HG02938 (cell line): ENCODE results near the gene AGER.
"Not testable (repeated sequence)": the region's sequence is repeated elsewhere in the genome, so short reads cannot be mapped to it uniquely, and the experiment has no call there.

Source experiments
- ATAC-seq: cut with Tn5 transposase; IDR thresholded peaks from one replicate; pipeline ENCODE4 v1.9.1; 2021; ENCODE audit warnings: mild to moderate bottlenecking, moderate library complexity; ENCODE audit not compliant: unreplicated experiment

The AGER gene

DNA sequence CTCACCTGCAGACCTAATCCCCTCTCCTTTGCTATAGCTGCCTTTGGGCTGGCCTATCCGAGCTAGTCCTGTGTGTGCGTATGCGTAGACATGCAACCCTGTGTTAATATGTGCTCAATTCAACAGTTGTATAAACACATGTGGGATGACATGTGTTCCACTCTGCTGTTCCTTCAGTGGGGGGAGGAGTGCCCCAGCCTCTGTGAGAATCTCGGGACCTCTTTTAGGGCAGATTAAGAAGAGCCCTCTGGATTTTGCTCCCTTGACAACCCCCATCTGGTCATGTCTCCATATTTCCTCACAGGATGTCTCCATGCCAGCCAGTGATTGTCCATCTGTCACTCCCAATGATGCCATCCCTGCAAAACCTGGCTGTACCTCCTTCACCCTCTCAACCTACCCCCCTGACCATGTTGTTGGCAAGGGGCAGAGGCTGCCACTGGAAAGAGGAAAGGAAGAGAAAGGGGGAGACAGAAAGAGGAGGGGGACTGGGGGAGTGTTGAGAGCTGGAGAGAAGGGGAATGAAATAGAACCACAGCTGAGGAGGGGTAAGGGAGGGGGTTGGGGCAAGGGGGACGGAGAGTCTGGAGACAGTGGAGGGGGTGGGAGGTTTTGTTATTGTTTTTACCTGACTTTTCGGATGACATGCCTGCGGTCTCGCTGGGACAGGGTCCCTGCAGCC, 32.7 kb downstream of the AGER start:
- ATAC-seq: no peak

DNA sequence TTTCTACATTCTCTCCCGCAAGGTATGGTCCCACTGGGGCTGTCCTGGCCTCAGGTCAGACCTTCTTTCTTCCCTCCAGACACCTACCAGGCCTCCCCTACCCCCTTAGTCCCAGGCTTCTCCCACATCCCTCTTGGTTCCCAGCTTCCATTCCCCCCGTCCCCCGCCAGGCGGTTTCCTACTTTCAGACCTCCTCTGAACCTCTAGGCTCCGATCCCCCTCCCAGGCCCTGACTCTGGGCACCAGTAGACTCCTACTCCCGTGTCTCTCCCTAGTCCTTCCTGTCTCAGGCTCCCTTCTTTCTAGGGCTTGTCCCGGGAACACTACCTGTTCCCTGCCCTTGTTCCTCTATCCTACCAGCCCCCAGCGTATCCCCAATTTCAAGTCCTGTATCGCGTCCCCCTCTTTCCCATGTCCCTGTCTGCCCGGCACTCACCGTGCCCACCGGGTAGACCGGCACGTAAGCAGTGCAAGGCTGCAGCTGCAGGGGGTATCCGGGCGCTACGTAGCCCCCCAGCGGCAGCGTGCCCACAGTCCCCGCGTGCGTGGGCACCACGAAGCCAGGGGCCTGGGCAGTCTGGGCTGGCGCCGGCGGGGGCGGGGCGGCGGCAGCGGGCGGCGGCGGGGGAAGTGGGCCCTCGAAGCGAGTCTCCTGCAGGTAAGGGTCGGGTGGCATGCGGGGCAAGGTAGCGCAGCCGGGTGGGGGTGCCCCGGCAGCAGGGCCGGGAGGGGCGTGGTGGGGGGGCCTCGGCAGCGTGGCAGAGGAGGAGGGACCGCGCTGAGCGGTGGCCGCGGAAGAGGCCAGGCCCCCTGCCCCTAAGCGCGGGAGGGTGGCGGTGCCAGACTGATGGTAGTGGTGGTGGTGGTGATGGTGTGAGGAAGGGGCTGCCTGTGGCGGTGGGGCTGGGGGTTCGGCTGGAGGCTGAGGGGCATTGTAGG, 33.9 kb downstream of the AGER start:
- ATAC-seq: no peak

- ATAC-seq: no peak
These were observed 34.8 kb downstream of the AGER start for GRCh38 chr6:32149092-32149755.

GRCh38 chr6:32148289-32149091, 35.6 kb downstream of the AGER start:
- no peak for ATAC-seq

- ATAC-seq: no peak
These were observed 36.5 kb downstream of the AGER start for GRCh38 chr6:32147401-32148132.

- no peak for ATAC-seq
These were observed 37.4 kb downstream of the AGER start for GRCh38 chr6:32146687-32147086.

- ATAC-seq: no peak
These were observed 37.8 kb downstream of the AGER start for GRCh38 chr6:32146287-32146686.

GRCh38 chr6:32144238-32144637, 39.8 kb downstream of the AGER start:
- ATAC-seq: not testable (repeated sequence)

GRCh38 chr6:32140420-32141046, 43.5 kb downstream of the AGER start:
- ATAC-seq: no peak

- no peak for ATAC-seq
These were observed 44.5 kb downstream of the AGER start for GRCh38 chr6:32139590-32139989.

DNA sequence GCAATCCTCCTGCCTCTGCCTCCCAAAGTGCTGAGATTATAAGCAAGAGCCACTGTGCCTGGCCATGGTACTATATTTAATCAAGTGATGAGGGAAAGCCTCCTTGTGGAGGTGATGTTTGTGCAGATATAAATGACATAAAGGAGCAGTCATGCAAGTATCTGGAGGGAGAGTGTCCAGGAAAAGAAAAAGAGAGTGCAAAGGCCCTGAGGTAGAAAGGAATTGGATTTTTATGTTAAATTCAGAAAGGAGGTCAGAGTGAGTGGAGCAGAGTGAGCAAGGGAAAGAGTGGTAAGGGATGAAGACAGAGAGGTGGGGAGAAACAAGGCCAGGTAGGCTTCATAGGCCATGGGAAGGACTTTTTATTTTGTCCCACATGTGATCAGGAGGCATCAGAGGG, 46.6 kb downstream of the AGER start:
- ATAC-seq: no peak

DNA sequence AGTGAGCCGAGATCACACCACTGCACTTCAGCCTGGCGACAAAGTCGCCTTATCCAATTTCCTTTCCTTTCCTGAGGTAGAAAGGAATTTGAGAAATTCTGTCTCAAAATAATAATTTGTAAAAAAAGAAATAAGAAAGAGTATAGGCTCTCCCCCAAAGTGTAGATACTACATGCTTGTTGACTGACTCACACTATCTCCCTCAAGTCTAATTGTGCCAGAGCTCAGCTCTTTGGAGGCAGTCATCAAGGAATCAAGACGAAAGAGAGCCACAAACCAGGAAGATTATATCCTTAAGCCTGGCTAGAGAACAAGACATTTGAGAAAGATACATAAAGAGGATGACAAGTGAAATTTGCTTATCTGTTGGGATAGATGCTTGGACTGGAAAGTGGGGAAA, 50.3 kb downstream of the AGER start:
- no peak for ATAC-seq

- no peak for ATAC-seq
These were observed 51.9 kb downstream of the AGER start for GRCh38 chr6:32132110-32132509.

- no peak for ATAC-seq
These were observed 52.6 kb downstream of the AGER start for GRCh38 chr6:32131439-32131948.
